ENCODE results near the gene ASS1. TPM values are rescaled to one million over a fixed set of nuclear protein-coding genes. Genes with fewer than 3 reads are reported as not detected.

The ASS1 gene
- total RNA-seq, 1 experiment from 2014 or later = 26.2 TPM

- Histone ChIP-seq H3K4me3 (ENCODE audit: low read depth in 2 of 2, low read length in 2 of 2) (no peak overlapping the region), H3K9me3 (ENCODE audit: control insufficient read depth, insufficient read depth, low read depth, low read length) (no peaks in the 10 kb centered on the region), H3K27ac (ENCODE audit: low read length) (no peak overlapping the region), H3K27me3 (ENCODE audit: control insufficient read depth, insufficient read depth, low read length) (no peaks in the 10 kb centered on the region), H3K4me1 (ENCODE audit: control insufficient read depth, insufficient read depth, low read length) (no peaks in the 10 kb centered on the region), H3K36me3 (ENCODE audit: control insufficient read depth, insufficient read depth, low read length) (no peaks in the 10 kb centered on the region)
- TF ChIP-seq CTCF (IDR thresholded peaks at IDR 0.05) (no peak), REST (IDR thresholded peaks at IDR 0.05; ENCODE audit: insufficient read depth in 1 of 2, low read depth in 2 of 2, low read length in 1 of 2) (no peak), POLR2AphosphoS5 (IDR thresholded peaks at IDR 0.05; ENCODE audit: low read depth, low read length) (no peak)
- ChIA-PET POLR2A (no interaction called here), CTCF (no interaction called here)
- intact Hi-C loops (cut with micrococcal nuclease; ENCODE audit: unreplicated experiment) = no loop called here
- in situ Hi-C loops (cut with HindIII; ENCODE audit: low pct_unique_long_range_greater_than_20kb, low sequenced_read_pairs) = no loop called here
- no peak for ATAC-seq
- BruUV-seq (replicated peaks) = no TSS peak
- DNase-seq (ENCODE audit: low read depth, low spot score) = no peak
Measured at GRCh38 chr9:130487500-130487899, 42.7 kb downstream of the ASS1 start.

DNA sequence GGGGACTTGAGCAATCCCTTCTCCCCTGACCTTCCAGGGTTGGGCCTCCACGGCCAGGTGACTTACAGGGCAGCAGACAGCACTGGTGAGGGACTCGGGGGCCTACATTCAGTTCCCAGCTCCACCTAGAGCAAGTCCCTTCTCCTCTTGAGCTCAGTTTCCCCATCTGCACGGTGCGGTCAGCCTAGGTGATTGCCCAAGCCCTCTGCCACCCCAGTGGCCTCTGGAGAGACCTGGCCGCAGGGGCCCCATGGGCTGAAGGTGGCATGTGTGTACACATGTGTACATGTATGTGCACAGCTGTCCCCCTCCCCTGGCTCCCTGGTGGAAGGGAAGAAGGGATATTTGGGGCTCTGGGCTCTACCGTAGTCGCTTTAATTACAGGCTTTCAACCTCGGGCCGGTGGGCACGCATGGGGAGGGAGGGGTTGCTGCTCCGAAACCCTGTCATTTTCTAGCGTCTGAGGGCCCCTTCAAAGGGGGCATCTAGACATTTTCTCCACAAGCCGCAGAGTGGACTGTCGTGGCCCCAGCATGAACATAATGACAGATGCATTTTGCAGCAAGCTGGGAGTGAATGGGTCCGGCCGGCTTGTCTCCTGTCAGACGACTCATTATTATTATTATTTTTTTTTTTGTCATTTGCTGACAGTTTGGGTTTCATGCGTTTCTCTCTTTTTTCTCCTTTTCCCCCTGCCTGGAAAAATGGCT is 44.0 kb downstream of the ASS1 start:
- H3K4me3 ChIP-seq (ENCODE audit: low read depth in 2 of 2, low read length in 2 of 2) = no peak overlapping the region
- DNase-seq (ENCODE audit: low read depth, low spot score) (no peak), ATAC-seq (no peak)
- TF ChIP-seq SIN3A (IDR thresholded peaks at IDR 0.05; ENCODE audit: borderline replicate concordance, insufficient read depth, low read depth, low read length) = no peak
- no peak for TF ChIP-seq REST (IDR thresholded peaks at IDR 0.05; ENCODE audit: insufficient read depth in 1 of 2, low read depth in 2 of 2, low read length in 1 of 2)
- no peak for TF ChIP-seq CTCF (IDR thresholded peaks at IDR 0.05)
- no peak for TF ChIP-seq TCF7L2 (IDR thresholded peaks at IDR 0.05; ENCODE audit: low read depth, low read length)
- no peak for TF ChIP-seq POLR2AphosphoS5 (IDR thresholded peaks at IDR 0.05; ENCODE audit: low read depth, low read length)
- H3K9me3 ChIP-seq (ENCODE audit: control insufficient read depth, insufficient read depth, low read depth, low read length) = no peaks in the 10 kb centered on the region
- ChIA-PET POLR2A (no interaction called here), CTCF (no interaction called here)
- H3K36me3 ChIP-seq (ENCODE audit: control insufficient read depth, insufficient read depth, low read length) = no peaks in the 10 kb centered on the region
- no peaks in the 10 kb centered on the region for H3K27me3 ChIP-seq (ENCODE audit: control insufficient read depth, insufficient read depth, low read length)
- H3K4me1 ChIP-seq (ENCODE audit: control insufficient read depth, insufficient read depth, low read length) = no peaks in the 10 kb centered on the region
- no TSS peak for BruUV-seq (replicated peaks)
- H3K27ac ChIP-seq (ENCODE audit: low read length) = no peak overlapping the region
- in situ Hi-C loops (cut with HindIII; ENCODE audit: low pct_unique_long_range_greater_than_20kb, low sequenced_read_pairs) (no loop called here), intact Hi-C loops (cut with micrococcal nuclease; ENCODE audit: unreplicated experiment) (no loop called here)
